GM21737 (cell line): Measurements from ENCODE around the gene NEURL2.
"Not testable (repeated sequence)": the region's sequence is repeated elsewhere in the genome, so short reads cannot be mapped to it uniquely, and the experiment has no call there.

ENCODE experiments used
- ATAC-seq: cut with Tn5 transposase; IDR thresholded peaks from one replicate; pipeline ENCODE4 v1.9.1; 2021; ENCODE audit warnings: mild to moderate bottlenecking, moderate library complexity; ENCODE audit not compliant: unreplicated experiment

NEURL2 gene

GRCh38 chr20:45874576-45874975 is 16.4 kb downstream of the NEURL2 start:
- no peak for ATAC-seq

DNA sequence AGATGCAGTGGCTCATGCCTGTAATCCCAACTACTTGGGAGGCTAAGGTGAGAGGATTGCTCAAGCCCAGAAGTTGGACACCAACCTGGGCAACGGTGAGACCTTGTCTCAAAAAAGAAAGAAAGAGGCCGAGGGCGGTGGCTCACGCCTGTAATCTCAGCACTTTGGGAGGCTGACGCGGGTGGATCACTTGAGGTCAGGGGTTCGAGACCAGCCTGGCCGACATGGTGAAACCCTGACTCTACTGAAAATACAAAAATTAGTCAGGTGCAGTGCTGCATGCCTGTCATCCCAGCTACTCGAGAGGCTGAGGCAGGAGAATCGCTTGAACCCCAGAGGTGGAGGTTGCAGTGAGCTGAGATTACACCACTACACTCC is 16.9 kb downstream of the NEURL2 start:
- ATAC-seq = not testable (repeated sequence)

DNA sequence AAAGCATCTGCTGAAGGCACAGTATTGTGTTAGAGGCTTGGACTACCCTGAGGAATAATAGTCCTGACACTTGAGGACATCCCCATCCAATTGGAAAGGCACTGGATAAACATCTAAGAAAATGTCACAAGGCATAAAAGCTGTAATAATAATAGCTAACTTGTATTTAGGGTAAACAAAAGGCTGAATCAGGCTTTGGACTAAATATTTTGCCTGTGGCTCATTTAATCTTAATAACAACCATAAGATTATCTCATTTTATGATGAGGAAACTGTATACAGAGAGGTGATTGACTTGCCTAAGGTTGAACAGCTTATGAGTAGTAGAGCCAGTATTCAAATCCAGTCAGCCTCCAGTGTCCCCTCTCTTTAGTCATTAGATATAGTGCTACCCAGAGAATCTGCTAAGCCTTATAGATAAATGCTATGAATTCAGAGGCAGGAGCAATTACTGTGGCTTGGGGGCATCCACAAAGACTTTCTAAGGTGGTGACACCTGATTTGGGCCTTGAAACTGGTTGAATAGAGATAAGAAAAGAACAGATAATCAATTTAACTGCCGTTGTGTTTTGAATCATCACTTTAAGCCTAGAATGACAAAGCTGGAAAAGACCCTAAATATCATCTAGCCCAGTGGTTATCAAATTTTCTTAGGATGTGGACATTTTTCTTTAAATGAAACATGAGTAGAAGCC is 17.5 kb downstream of the NEURL2 start:
- no peak for ATAC-seq

- no peak for ATAC-seq
These were observed 18.4 kb downstream of the NEURL2 start for GRCh38 chr20:45872626-45873025.

DNA sequence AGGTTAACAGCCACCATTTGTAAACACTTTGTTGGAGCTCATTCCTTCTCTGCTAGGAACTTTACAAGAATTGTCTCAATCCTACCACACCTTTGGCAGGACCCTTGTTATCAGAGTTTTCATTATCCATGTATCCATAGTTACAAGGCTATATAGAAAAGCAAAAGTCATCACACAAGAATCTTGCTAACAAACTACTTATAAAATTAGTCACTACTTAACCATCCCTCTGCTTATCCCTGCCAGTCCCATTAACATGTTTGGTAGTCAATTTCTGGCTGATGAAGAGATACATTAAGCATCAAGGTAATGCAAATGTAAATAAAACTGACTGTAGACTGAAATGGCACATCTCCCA is 23.2 kb downstream of the NEURL2 start:
- ATAC-seq = no peak

DNA sequence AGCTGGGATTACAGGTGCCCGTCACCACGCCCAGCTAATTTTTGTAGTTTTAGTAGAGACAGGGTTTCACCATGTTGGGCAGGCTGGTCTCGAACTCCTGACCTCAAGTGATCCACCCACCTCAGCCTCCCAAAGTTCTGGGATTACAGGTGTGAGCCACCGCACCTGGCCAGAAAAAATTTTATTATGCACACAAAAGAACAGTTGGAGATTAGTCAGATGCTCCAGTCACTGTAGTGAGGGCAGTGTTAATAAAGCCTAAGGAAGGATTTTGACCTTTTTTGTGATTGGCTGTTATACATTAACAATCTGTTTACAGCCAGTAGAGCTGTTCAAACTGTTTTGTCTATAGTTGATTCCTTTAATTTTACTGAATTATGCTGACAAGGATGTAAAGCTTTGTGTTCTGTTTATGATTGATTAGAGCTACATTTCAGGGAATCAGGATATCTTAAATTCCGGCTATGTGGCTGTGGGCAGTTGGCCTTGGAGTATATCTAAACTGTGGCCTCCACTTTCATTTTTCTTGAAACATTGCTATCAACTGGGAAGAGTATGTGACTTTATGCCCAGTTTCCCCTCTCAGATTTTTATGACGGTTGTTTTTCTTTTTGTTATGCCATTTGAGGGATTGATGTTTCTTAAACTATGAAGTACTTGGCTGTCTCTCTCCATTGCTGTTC is 23.7 kb downstream of the NEURL2 start:
- no peak for ATAC-seq

GRCh38 chr20:45866454-45866853 is 24.6 kb downstream of the NEURL2 start:
- no peak for ATAC-seq

- ATAC-seq = no peak
These were observed 27.2 kb downstream of the NEURL2 start for GRCh38 chr20:45863543-45864470.

GRCh38 chr20:45861221-45862075 is 29.6 kb downstream of the NEURL2 start:
- no peak for ATAC-seq

DNA sequence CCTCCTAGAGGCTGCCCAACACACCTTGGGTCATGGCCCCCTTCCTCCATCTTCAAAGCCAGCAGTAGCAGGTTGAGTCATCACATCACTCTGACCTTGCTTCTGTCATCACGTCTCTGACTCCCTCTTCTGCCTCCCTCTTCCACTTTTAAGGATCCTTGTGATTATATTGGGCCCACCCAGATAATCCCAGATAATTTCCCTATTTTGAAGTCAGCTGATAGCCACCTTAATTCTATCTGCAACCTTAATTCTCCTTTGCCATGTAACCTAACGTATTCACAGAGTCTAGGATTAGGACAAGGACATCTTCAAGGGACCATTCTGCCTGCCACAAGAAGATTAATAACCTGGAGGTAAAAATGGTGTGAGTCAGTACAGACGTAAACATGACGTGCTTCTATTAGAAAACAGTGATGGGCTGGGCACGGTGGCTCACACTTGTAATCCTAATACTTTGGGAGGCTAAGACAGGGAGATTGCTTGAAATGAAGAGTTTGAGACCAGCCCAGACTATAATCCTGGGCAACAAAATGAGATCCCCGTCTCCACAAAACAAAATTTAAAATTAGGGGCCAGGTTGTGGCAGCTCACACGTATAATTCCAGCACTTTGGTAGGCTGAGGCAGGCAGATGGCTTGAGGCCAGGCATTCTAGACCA is 30.3 kb downstream of the NEURL2 start:
- no peak for ATAC-seq

DNA sequence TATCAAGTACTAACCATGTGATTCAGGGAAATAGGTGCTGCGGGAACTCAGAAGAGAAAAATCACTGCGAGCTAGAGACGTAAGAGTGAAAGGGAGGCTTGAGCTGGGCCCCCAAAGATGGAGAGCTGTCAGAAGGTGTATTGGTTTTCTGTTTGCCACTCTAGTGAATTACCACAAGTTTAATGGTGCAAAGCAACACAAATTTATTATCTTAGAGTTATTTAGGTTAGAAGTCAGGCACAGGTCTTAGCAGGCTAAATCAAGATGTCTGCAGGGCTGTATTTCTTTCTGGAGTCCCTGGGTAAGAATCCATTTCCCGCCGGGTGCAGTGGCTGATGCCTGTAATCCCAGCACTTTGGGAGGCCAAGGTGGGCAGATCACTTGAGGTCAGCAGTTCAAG is 31.1 kb downstream of the NEURL2 start:
- no peak for ATAC-seq

DNA sequence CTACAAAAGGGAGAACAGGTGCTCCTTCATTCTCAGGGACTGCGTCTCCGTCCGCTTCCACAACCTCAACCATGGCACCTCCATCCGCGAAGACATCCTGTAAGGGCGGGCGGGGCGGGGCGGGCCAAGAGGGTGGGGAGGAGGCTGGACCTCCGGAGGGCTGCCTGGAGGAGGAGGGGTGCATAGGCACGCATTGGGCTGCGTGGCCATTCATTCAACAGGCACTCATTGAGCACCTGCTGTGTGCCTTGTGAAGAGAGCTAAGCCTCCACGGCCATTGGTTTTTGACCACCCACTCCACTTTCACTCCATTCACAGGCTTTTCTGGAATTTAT is 33.2 kb downstream of the NEURL2 start:
- ATAC-seq = peak; percentile 10

DNA sequence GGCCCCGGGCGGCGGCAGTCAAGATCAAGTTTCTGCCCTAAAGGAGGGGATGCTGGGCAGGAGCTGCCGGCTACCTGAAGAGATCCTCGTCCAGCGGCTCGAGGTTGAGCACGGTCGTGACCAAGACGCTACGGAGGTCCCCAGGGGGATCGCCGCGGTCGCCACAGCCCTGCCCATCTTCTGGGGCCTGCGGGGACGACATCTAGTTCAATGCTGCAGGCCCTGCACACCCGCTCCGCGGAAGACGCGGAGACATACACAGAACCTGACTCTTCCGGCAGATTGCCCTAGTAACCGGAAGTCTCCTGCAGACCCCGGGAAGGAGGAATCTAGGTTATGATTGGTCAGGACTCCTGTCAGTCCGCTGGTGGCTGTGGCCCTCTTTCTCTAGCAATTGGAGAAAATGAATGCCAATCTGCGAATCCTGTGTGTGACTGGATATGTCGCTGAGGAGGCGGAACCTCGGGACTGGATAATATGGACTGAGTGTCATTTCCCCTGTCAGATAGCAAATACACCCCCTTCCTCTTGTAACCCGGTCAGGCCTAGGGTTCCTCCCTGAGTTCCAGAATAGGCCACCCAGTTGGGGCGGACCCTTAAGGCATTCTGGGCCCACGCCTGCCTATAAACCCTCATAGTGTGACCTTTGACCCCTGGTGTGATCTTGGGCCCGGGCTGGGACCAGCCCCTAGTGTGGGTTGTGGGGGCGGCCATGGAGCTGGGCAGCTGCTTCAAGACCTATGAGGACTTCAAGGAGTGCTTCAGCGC is 33.7 kb downstream of the NEURL2 start, which contains the start of the genes ACOT8 and ZSWIM3:
Gene ACOT8, minus strand, starts transcription at position 279 of the 768 bp plus-strand sequence. Its CDS starts 77 bp downstream, at position 202.
Gene ZSWIM3, plus strand, starts transcription at position 501 of the 768 bp plus-strand sequence. Its CDS starts 212 bp downstream, at position 713.
- peak; percentile 91 for ATAC-seq

DNA sequence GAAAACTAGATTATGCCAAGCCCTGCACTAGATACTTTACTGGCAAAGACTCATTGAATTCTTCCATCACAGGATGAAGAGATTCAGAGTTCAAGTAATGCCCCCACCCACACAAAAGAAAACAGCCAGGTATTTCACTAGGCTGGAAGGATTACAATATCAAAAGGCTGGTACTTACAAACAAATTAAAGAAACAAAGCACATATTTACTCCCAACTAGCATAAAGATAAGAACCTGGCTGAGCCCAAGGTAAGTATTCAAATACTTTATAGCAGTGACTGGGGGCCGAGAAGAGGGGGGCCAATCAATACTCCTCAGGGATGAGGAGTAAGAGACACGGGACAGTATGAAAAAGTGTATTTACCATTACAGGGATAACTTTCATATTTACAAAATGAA is 37.5 kb downstream of the NEURL2 start:
- no peak for ATAC-seq

- ATAC-seq = no peak
These were observed 38.7 kb downstream of the NEURL2 start for GRCh38 chr20:45852326-45852725.

DNA sequence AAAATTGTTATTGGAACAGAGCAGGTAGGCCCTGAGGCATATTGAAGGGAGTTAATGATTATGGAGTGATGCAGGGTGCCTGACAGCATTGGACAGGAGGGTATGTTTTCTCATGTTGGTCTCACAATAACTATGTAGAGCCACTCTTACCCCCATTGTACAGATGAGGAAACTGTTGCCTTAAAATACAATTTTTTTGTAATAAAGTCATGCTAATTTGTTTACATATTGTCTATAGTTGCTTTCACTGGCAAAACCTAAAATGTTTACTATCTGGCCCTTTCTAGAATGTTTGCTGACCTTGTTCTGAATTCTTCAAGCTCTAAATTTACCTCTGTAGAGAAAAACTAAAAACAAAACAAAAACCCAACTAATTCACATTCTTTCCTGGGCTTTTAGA is 39.5 kb downstream of the NEURL2 start:
- ATAC-seq = no peak

- no peak for ATAC-seq
These were observed 40.1 kb downstream of the NEURL2 start for GRCh38 chr20:45850926-45851325.

DNA sequence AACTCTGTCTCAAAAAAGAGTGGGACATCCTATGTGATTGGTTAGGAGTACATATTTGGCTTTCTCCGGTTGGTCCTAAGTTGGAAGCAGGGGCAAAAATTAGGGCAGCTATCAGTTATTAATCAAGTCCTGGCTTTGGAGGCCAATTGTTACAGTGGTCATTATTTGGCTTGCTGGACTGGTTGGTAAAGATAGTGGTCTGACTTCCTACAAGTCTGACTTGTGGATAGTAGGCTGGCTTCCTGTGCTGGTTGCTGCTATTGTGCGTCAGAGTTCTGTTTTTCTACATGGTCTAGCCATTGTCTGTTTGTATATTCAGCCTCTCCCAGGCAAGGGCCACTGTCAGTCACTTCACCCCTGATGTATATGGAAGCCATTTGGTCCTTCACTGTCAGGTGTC is 40.8 kb downstream of the NEURL2 start:
- no peak for ATAC-seq

GRCh38 chr20:45848969-45849582 is 41.9 kb downstream of the NEURL2 start:
- ATAC-seq = no peak
